Heart right ventricle (tissue), 16 donors: ENCODE data around the gene SPIRE2. TPM values are rescaled to one million over a fixed set of nuclear protein-coding genes. Genes with fewer than 3 reads are reported as not detected.

Source experiments
- ATAC-seq, 8 donors: fragments of 200-7000 bp; cut with Tn5 transposase; one replicate each; pipeline ENCODE4 v1.9.1; 2020; ENCODE audit warnings: mild to moderate bottlenecking in 8 of 8, moderate library complexity in 8 of 8, moderate number of reproducible peaks in 1 of 8
- DNase-seq, 2 donors: peaks; one replicate each; pipeline ENCODE4 v3.0.0-alpha.2; 2020
- H3K27ac ChIP-seq, 10 donors: fragments of 200-600 bp; sonication (generic) in 2 of 10; one replicate each; pipeline versions ENCODE4 v1.5.0 to v1.8.0; 2020 to 2022; ENCODE audit warnings: mild to moderate bottlenecking in 3 of 10
- H3K27me3 ChIP-seq, 7 donors: fragments of 200-600 bp; one replicate each; pipeline ENCODE4 v1.8.0; 2021 to 2022; ENCODE audit warnings: mild to moderate bottlenecking in 2 of 7
- H3K36me3 ChIP-seq, 9 donors: fragments of 200-600 bp; sonication (generic) in 1 of 9; one replicate each; pipeline versions ENCODE4 v1.5.0 to v1.8.0; 2020 to 2022; ENCODE audit warnings: mild to moderate bottlenecking in 2 of 9
- H3K4me1 ChIP-seq, 9 donors: fragments of 200-600 bp; sonication (generic) in 1 of 9; one replicate each; pipeline versions ENCODE4 v1.5.0 to v1.8.0; 2020 to 2022; ENCODE audit warnings: mild to moderate bottlenecking in 4 of 9
- H3K4me3 ChIP-seq, 10 donors: fragments of 200-600 bp; sonication (generic) in 2 of 10; one replicate each; pipeline versions ENCODE4 v1.5.0 to v1.8.0; 2020 to 2022; ENCODE audit warnings: mild to moderate bottlenecking in 7 of 10, moderate library complexity in 2 of 10
- H3K9me3 ChIP-seq, 11 donors: fragments of 200-600 bp in 10 of 11; sonication (generic) in 2 of 11; one replicate each; pipeline versions ENCODE4 v1.5.0 to v1.8.0; 2013 to 2022; ENCODE audit warnings: mild to moderate bottlenecking in 2 of 11, control low read depth in 1 of 11, moderate library complexity in 1 of 11
- WGBS, 2 donors: extraction: QIAGEN DNeasy Blood & Tissue Kit; methylation state at CpG; one replicate each; pipeline ENCODE4 v1.1.7; 2013; ENCODE audit warnings: inconsistent platforms in 1 of 2; 5-methylcytosine and 5-hydroxymethylcytosine counted together
- intact Hi-C, 10 donors: fragments of 100-400 bp; cut with DNase I; formaldehyde crosslinking; loops; one replicate each; pipeline versions ENCODE4 v1.11.1 to v1.14.2; 2022
- polyA plus RNA-seq, 2 donors: library from polyadenylated mRNA; stranded (reverse); fragments of 200-250 nt; gene quantifications; one replicate each; pipeline ENCODE4 v1.2.3, GENCODE V29; 2013
- total RNA-seq, 10 donors: library from RNA; stranded (reverse); fragmentation: NEBNext Ultra II Directional in 3 of 10; extraction: Animal tissue kit (Norgen Biotek cat#: 25700) in 3 of 10; gene quantifications; one replicate each; pipeline versions ENCODE4 v1.2.1 to v1.2.4, GENCODE V29; 2021 to 2023
- TF ChIP-seq, protein P1 (sequence below), 9 donors: fragments of 200-600 bp; sonication (generic) in 2 of 9; IDR thresholded peaks; one replicate each; pipeline versions ENCODE4 v1.5.0 to v1.8.0; 2021 to 2022; ENCODE audit warnings: antibody characterized with exemption in 9 of 9, mild to moderate bottlenecking in 5 of 9, moderate library complexity in 1 of 9
- donor health status: Arrhythmogenic right ventricular cardiomyopathy.
- donor health status: ischemic (EF 13 %, LVEDD 7.1; RV severe dilation, severe dysfunction).
- donor health status: healthy with polysubstance abuse.
- donor health status: DM: no; HTN: yes; CAD: no.
- donor health status: DM: no; HTN: no; CAD: no.
- donor health status: ischemic (EF 25% LVEDD 6.9; RV normal size, moderate dysfunction).
- donor health status: ischemic (EF 25% LVEDD 5.7; RV mildly dilated, moderate dysfunction).
- donor health status: healthy.
- donor health status: DM: yes; HTN: yes; CAD: no.
- donor health status: Ischemic cardiomyopathy.
- donor health status: ischemic (EF 35%, LVEDD 5.7; RV mildly dilated, moderate dysfunction).
- donor health status: nonischemic (EF 11% LVEDD 7.7; RV severe dilation, severe dysfunction).
- donor health status: DM: yes; HTN: yes; CAD: no.
- donor health status: PGD.
- donor health status: ischemic (EF 29% LVEDD 5.4; RV normal size, mild dysfunction).
- donor health status: nonischemic (EF 23%, LVEDD 6.1; RV moderate dilation, normal function).

The SPIRE2 gene
- total and polyA plus RNA-seq, 12 donors: 0.46 to 1.9 (median 1.2) TPM

DNA sequence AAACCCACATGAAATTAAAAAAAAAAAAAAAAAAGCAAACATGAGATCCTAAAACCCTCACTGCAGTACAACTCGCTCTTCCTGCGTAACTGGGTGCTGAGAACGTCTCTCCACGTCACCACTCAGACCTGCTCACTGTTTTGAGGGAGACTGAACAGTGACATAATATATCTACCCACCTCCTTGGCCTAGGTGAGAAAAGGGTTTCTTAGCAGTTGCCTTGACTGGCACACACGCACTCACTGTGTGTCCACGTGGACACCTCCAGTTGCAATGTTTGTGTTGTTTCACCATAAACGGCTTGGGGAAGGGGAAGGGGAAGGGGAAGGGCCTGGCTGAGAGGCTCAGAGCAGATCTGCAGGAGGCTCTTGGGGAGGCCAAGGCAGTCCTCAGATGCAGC, 43.9 kb upstream of the SPIRE2 start:
- WGBS, 2 donors: 87% methylated on average over 7 of the region's 7 CpGs
- H3K36me3 ChIP-seq: peaks cover 0 to 31% (median 0%) of the 10 kb centered on the region in 9 donors
- DNase-seq: no peak
- H3K4me3 ChIP-seq: no peak overlapping the region
- TF ChIP-seq, protein P1, sequence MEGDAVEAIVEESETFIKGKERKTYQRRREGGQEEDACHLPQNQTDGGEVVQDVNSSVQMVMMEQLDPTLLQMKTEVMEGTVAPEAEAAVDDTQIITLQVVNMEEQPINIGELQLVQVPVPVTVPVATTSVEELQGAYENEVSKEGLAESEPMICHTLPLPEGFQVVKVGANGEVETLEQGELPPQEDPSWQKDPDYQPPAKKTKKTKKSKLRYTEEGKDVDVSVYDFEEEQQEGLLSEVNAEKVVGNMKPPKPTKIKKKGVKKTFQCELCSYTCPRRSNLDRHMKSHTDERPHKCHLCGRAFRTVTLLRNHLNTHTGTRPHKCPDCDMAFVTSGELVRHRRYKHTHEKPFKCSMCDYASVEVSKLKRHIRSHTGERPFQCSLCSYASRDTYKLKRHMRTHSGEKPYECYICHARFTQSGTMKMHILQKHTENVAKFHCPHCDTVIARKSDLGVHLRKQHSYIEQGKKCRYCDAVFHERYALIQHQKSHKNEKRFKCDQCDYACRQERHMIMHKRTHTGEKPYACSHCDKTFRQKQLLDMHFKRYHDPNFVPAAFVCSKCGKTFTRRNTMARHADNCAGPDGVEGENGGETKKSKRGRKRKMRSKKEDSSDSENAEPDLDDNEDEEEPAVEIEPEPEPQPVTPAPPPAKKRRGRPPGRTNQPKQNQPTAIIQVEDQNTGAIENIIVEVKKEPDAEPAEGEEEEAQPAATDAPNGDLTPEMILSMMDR (IDR thresholded peaks at IDR 0.05): no peak
- H3K4me1 ChIP-seq: peaks cover 0 to 6% (median 0%) of the 10 kb centered on the region in 9 donors
- ATAC-seq: no peak
- no peak overlapping the region for H3K27ac ChIP-seq
- no peaks in the 10 kb centered on the region for H3K9me3 ChIP-seq
- intact Hi-C loops: loop anchor here in 1 of 10 donors (10.0 kb wide), 1 partner anchor 80 kb away; the partner anchor contains the start of gene SPATA2L
- no peaks in the 10 kb centered on the region for H3K27me3 ChIP-seq

DNA sequence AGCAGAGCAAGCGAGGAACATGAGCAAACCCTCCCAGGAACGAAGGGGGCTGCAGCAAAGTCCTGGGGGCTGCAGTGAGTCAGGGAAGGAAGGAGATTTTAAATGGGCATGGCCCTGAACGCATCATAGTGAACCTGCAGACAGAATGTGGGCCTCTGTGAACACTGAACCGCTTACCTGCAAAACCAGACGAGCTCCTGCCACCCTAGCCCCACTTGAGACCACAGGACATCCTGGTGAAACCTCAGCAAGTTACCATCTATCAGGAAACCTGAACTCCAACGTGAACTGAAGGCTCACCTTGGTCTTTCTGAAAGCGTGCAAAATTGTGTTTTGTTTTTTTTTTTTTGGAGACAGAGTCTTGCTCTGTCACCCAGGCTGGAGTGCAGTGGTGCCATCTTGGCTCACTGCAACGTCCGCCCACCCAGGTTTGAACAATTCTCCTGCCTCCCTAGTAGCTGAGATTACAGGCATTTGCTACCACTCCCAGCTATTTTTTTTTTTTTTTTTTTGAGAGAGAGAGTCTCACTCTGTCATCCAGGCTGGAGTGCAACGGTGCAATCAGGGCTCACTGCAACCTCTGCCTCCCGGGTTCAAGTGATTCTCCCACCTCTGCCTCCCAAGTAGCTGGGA, 42.6 kb upstream of the SPIRE2 start:
- H3K4me1 ChIP-seq: peaks cover 0 to 6% (median 0%) of the 10 kb centered on the region in 9 donors
- TF ChIP-seq, protein P1 (IDR thresholded peaks at IDR 0.05): no peak
- no peak for DNase-seq
- H3K4me3 ChIP-seq: no peak overlapping the region
- 93 to 94% methylated on average over 11 of the region's 11 CpGs for WGBS, 2 donors
- intact Hi-C loops: loop anchor here in 1 of 10 donors (10.0 kb wide), 1 partner anchor 81 kb away; the partner anchor contains the start of gene SPATA2L
- H3K36me3 ChIP-seq: peaks cover 0 to 22% (median 0%) of the 10 kb centered on the region in 9 donors
- ATAC-seq: no peak
- no peak overlapping the region for H3K27ac ChIP-seq
- no peaks in the 10 kb centered on the region for H3K27me3 ChIP-seq
- no peaks in the 10 kb centered on the region for H3K9me3 ChIP-seq

DNA sequence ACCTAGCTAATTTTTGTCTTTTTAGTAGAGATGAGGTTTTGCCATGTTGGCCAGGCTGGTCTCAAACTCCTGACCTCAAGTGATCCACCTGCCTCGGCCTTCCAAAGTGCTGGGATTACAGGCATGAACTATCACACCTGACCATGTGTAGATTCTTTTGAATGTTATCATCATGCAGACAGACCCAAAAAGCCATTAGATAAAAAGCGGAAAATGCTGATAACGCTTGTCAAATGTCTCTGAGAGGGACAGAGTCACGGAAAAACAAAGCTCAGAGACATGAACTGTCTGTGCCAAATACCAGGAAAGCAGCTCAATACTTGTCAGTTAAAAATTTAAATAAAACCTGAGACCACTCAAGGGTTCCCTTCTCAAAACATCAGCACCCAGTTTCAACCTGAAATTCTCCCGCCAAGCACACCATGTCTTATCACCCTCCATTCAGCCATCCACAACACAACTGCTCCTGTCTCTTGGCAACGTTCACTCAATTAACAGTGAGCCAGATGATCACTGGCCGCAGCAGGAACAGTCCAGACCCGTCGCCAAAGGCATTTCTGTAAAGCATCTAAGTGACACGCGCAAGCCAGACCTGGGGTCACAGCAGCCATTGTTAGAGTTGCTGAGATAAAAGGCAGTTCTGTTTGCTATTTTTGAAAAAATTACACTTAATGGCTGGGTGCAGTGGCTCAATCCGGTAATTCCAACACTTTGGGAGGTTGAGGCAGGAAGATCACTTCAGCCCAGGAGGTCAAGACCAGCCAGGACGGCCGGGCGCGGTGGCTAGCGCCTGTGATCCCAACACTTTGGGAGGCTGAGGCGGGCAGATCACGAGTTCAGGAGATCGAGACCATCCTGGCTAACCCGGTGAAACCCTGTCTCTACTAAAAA, 41.6 kb upstream of the SPIRE2 start:
- intact Hi-C loops: loop anchor here in 1 of 10 donors (10.0 kb wide), 1 partner anchor 82 kb away; the partner anchor contains the start of gene SPATA2L
- H3K4me1 ChIP-seq: peaks cover 0 to 6% (median 0%) of the 10 kb centered on the region in 9 donors
- DNase-seq (peak in 1 of 2 donors; percentile 31), ATAC-seq (peak in 7 of 8 donors; percentile 62 to 91 (median 83))
- TF ChIP-seq, protein P1 (IDR thresholded peaks at IDR 0.05): no peak
- no peak overlapping the region for H3K4me3 ChIP-seq
- WGBS, 2 donors: 63 to 73% methylated on average over 21 of the region's 21 CpGs
- no peaks in the 10 kb centered on the region for H3K27me3 ChIP-seq
- no peak overlapping the region for H3K27ac ChIP-seq
- peaks cover 0 to 27% (median 0%) of the 10 kb centered on the region in 9 donors for H3K36me3 ChIP-seq
- no peaks in the 10 kb centered on the region for H3K9me3 ChIP-seq

DNA sequence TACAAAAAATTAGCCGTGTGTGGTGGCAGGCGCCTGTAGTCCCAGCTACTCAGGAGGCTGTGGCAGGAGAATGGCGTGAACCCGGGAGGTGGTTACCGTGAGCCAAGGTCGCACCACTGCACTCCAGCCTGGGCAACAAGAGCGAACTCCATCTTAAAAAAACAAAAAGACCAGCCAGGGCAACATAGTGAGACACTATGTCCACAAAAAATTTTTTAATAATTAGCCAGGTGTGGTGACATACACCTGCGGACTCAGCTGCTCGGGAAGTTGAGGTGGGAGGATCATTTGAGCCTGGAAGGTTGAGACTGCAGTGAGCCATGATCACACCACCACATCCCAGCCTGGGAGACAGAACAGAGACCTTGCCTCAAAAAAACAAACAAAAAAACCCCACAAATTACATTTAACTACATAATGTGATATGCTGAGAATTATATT, 40.9 kb upstream of the SPIRE2 start:
- Histone ChIP-seq H3K27me3 (no peaks in the 10 kb centered on the region), H3K4me3 (no peak overlapping the region), H3K4me1 (peaks cover 0 to 6% (median 0%) of the 10 kb centered on the region in 9 donors), H3K9me3 (no peaks in the 10 kb centered on the region), H3K36me3 (peaks cover 0 to 30% (median 0%) of the 10 kb centered on the region in 9 donors), H3K27ac (no peak overlapping the region)
- intact Hi-C loops: loop anchor here in 1 of 10 donors (10.0 kb wide), 1 partner anchor 83 kb away; the partner anchor contains the start of gene SPATA2L
- WGBS, 2 donors: 95 to 97% methylated on average over 9 of the region's 9 CpGs
- ATAC-seq: no peak
- DNase-seq: no peak
- TF ChIP-seq, protein P1 (IDR thresholded peaks at IDR 0.05): no peak
